NCI-H1105 treated with DMSO at 0.1 percent for 48 hours (cell line): ENCODE data around the gene NCAN.

ENCODE experiments used
- DNase-seq: peaks from one replicate; lab custom pipeline; 2025; lab: John Stamatoyannopoulos, UW

Gene NCAN

DNA sequence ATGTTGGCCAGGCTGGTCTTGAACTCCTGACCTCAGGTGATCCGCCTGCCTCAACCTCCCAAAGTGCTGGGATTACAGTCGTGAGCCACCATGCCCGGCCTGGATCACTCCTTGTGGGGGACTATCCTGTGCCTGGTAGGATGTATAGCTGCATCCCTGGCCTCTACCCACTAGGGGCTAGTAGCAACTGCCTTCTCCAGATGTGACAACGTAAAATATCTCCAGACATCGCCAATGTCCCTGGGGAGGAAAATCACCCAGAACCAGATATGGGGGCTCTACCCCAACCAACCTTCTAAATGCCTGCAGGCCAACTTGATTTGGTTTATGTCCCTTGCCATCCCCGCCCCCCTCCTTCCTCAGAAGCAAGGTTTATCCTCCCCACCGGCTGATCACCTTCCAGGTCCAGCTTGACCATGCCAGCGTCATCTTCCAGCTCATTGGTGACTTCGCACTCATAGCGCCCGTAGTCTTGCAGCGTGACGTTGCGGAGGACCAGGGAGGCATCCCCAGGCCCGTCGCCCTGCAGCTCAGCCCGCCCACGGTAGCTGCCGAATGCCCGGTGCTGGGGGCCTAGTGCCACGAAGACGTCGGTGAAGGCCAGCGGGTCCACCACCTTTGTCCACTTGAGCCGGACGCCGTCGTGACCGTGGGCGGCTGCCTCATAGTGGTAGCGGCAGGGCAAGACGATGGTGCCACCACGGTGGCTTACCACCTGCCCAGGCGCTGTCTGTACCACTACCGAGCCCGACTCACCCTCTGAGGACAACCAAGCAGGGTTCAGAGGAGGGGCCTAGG is 48.9 kb downstream of the NCAN start:
- DNase-seq = no peak

GRCh38 chr19:19261350-19262189 is 49.8 kb downstream of the NCAN start:
- no peak for DNase-seq

DNA sequence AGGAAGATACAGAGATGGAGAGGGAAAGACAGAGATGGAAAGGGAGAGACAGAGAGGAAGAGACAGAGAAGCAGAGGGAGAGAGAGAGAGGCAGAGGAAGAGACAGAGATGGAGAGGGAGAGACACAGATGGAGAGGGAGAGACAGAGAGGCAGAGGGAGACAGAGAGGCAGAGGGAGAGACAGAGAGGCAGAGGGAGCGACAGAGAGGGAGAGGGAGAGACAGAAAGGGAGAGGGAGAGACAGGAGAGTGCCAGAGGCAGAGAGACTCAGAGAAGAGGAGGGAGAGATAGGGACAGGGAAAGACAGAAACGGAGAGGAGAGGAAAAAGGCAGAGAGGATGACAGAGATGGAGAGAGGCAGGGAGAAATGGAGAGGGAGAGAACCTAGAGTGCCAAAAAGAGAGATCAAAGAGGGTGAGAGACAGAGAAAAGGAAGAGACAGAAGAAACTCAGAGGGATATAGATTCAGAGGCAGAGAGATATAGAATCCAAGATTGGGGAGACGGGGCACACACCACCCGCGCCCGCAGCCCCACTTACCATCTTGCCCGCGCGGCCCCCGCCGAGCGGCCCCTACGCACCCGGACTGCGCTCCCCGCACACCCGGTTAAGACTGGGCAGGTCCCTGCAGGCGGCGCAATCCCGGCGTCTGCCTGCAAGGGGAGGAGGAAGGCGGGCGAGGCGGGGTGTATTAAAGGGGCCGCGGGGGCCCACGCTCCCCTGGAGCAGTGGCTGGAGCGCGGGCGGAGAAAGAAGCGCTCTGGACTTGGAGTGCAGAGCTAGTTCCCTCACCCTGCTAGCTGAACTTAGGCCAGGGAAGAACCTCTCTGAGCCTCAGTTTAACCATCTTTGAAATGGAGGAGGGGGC is 50.7 kb downstream of the NCAN start:
- no peak for DNase-seq

DNA sequence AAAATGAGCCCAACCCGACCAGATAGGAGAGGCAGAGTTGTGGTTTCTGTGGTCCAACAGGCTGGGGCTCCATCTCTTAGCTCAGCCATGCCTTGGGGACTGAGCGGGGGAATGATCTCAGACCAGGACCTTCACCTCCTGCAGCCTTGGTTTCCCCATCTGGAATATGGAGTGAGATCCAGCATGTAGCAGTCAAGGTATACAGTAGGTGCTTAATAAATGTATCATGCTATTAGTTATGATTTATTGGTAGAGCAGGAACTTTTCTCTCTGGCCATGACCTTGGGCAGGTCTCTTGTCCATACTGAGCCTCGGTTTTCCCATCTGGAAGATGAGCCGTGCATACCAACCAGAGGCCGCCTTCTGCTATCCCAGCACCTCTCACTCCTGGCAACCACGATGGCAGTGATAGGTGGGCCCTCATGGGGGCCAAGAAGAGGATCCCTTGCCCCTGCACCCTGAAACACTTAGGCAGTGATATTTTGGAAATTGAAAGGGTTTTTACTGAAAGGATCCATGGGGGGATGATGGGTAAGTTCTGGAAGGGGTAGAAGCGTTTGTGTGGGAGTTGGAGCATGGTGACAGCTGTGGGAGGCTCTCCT is 52.2 kb downstream of the NCAN start:
- DNase-seq = no peak

- no peak for DNase-seq
These were observed 55.5 kb downstream of the NCAN start for GRCh38 chr19:19267305-19267704.

GRCh38 chr19:19268453-19269385 is 57.0 kb downstream of the NCAN start:
- DNase-seq = no peak

- DNase-seq = no peak
These were observed 58.4 kb downstream of the NCAN start for GRCh38 chr19:19269952-19270694.

DNA sequence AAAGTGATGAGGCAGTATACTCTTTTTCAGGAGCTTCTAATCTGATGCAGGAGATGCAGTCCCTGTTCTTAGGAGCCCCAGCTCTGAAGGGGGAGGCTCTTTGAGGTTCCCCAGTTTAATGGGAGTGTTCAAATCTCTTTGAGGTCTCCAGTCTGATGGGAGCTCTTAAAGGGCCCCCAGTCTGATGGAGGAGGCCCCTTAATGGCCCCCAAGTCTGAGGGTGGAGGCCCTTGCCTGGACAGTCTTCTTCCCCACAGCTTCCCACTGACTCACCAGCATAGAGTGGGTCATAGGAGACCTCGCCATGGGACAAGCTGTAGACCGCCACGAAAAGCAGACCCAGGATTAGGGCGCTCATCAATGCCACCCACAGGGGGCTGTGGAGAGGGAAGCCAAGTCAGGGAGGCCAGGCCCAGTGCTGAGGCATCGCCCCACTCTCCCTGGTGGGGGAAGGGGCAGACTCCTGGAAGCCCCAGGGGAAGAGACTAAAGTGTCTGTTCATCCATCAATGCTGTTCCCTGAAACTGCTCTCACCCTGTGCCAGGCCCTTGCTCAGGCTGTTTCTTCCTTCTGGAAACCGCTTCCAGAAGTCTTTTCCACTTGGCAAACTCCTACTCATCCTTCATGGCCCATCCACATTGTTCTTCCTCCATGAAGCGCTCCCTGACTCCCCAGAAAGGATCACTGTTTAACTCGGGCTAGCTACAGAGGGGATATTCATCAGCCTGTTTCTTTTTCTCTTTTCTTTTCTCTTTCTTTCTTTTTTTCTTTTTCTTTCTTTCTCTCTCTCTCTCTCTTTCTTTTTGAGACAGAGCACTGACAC is 59.2 kb downstream of the NCAN start:
- no peak for DNase-seq

GRCh38 chr19:19271828-19272599 is 60.3 kb downstream of the NCAN start:
- no peak for DNase-seq

GRCh38 chr19:19274146-19274545 is 62.4 kb downstream of the NCAN start:
- no peak for DNase-seq

GRCh38 chr19:19274716-19275565 is 63.2 kb downstream of the NCAN start:
- no peak for DNase-seq

- no peak for DNase-seq
These were observed 64.6 kb downstream of the NCAN start for GRCh38 chr19:19276386-19276785.

- no peak for DNase-seq
These were observed 65.1 kb downstream of the NCAN start for GRCh38 chr19:19276851-19277250.

- DNase-seq = no peak
These were observed 66.6 kb downstream of the NCAN start for GRCh38 chr19:19278315-19278714.

DNA sequence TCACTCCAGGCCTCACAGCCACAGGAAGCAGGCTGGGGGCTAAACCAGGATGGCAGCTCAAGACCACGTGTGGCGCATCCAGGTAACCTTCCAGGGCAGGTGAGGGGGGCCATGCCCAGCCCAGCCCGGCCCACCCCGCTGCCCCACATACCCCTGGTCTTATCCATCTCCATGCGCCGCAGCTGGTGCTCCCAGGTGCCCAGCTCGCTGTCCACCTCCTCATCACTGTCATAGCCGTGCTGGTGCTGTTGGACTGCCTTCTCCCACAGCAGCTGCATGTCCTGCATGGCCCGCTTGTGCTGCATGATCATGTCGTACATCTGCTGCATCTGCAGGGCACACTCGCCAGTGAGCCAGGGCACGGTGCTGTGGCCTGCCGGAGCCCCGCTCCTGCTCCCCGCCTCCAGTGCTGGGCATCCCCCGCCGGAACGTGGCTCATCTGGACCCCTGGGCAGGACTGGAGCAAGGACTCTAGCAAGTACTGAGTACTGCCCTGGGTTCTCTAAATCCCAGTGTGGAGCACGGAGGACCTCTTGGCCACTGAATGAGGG is 67.4 kb downstream of the NCAN start:
- no peak for DNase-seq

DNA sequence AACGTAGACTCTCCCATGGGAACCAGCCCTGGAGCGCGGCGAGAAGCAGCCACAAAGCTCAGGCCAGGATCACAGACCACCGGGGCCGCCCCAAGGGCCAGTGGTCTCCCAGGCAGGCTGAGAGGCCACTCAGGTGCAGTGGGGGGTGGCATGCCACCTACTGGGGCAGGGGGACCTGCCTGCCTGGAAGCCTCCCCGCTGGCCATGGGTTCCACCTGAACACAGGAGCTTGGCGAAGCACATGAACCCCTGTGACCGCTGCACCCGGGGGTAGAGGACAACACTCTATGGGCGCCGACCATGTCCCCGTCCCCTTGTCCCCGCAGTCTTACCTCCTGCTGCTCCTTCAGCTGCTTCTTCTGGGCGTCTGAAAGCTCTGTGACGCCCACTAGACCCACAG is 68.1 kb downstream of the NCAN start:
- DNase-seq = no peak

GRCh38 chr19:19280561-19280960 is 68.8 kb downstream of the NCAN start:
- DNase-seq = no peak
